Esophagus (tissue), 2 donors: ENCODE data around the gene IL10RB. TPM values are rescaled to one million over a fixed set of nuclear protein-coding genes. Genes with fewer than 3 reads are reported as not detected.

Experiments
- H3K27ac ChIP-seq, 2 donors: one replicate each; pipeline ENCODE4 v1.5.1; 2013; ENCODE audit warnings: low read depth in 2 of 2, mild to moderate bottlenecking in 2 of 2, inconsistent platforms in 1 of 2, low read length in 1 of 2, moderate library complexity in 1 of 2
- H3K27me3 ChIP-seq, 2 donors: one replicate each; pipeline ENCODE4 v1.6.1; 2013; ENCODE audit warnings: low read length in 2 of 2, control low read depth in 1 of 2, mild to moderate bottlenecking in 1 of 2; ENCODE audit not compliant: insufficient read depth in 2 of 2, control insufficient read depth in 1 of 2
- H3K36me3 ChIP-seq, 2 donors: one replicate each; pipeline ENCODE4 v1.6.1; 2013; ENCODE audit warnings: low read length in 1 of 2; ENCODE audit not compliant: control insufficient read depth in 2 of 2, insufficient read depth in 2 of 2
- H3K4me1 ChIP-seq, 2 donors: one replicate each; pipeline ENCODE4 v1.6.1; 2013; ENCODE audit warnings: low read length in 1 of 2; ENCODE audit not compliant: control insufficient read depth in 2 of 2, insufficient read depth in 2 of 2
- H3K4me3 ChIP-seq, 2 donors: one replicate each; pipeline ENCODE4 v1.5.1; 2013; ENCODE audit warnings: low read length in 2 of 2, mild to moderate bottlenecking in 2 of 2, low read depth in 1 of 2, moderate library complexity in 1 of 2
- H3K9me3 ChIP-seq, 2 donors: one replicate each; pipeline ENCODE4 v1.6.1; 2013; ENCODE audit warnings: mild to moderate bottlenecking in 2 of 2, low read depth in 1 of 2, low read length in 1 of 2, moderate library complexity in 1 of 2; ENCODE audit not compliant: control insufficient read depth in 2 of 2, insufficient read depth in 1 of 2
- WGBS, 2 donors: extraction: QIAGEN DNeasy Blood & Tissue Kit; methylation state at CpG; one replicate each; pipeline ENCODE4 v1.1.7; 2013; 5-methylcytosine and 5-hydroxymethylcytosine counted together
- polyA plus RNA-seq, 2 donors: library from polyadenylated mRNA; stranded (reverse); fragments of 200-250 nt; gene quantifications; one replicate each; pipeline ENCODE4 v1.2.3, GENCODE V29; 2013
- donor health status: healthy with polysubstance abuse.
- donor health status: Bipolar disorder and iron deficiency.

Gene IL10RB
- polyA plus RNA-seq, 2 donors: 22.9 to 23.9 TPM

GRCh38 chr21:33278721-33279120 lies 12.6 kb downstream of the IL10RB start:
- WGBS, 2 donors: 76 to 92% methylated on average over 2 of the region's 2 CpGs
- H3K9me3 ChIP-seq: no peaks in the 10 kb centered on the region
- H3K4me1 ChIP-seq: no peaks in the 10 kb centered on the region
- H3K36me3 ChIP-seq: peaks cover 11 to 12% of the 10 kb centered on the region in 2 donors
- no peak overlapping the region for H3K27ac ChIP-seq
- no peak overlapping the region for H3K4me3 ChIP-seq
- H3K27me3 ChIP-seq: no peaks in the 10 kb centered on the region

- Histone ChIP-seq H3K4me1 (no peaks in the 10 kb centered on the region), H3K9me3 (no peaks in the 10 kb centered on the region)
- 92 to 97% methylated on average over 3 of the region's 3 CpGs for WGBS, 2 donors
Measured at GRCh38 chr21:33279330-33279820, 13.2 kb downstream of the IL10RB start.

GRCh38 chr21:33281096-33281652 lies 15.0 kb downstream of the IL10RB start:
- Histone ChIP-seq H3K36me3 (peaks cover 13 to 18% of the 10 kb centered on the region in 2 donors), H3K9me3 (no peaks in the 10 kb centered on the region), H3K4me1 (peaks cover 0 to 4% of the 10 kb centered on the region in 2 donors), H3K4me3 (no peak overlapping the region), H3K27ac (no peak overlapping the region), H3K27me3 (no peaks in the 10 kb centered on the region)
- 89 to 94% methylated on average over 6 of the region's 6 CpGs for WGBS, 2 donors

More at GRCh38 chr21:33279330-33279820, 13.2 kb downstream of the IL10RB start:
- H3K27me3 ChIP-seq: no peaks in the 10 kb centered on the region
- peaks cover 11 to 12% of the 10 kb centered on the region in 2 donors for H3K36me3 ChIP-seq
- no peak overlapping the region for H3K4me3 ChIP-seq
- no peak overlapping the region for H3K27ac ChIP-seq

- H3K4me3 ChIP-seq: no peak overlapping the region
- H3K27ac ChIP-seq: no peak overlapping the region
- H3K36me3 ChIP-seq: peaks cover 15 to 22% of the 10 kb centered on the region in 2 donors
- 95 to 97% methylated on average over 5 of the region's 5 CpGs for WGBS, 2 donors
- H3K27me3 ChIP-seq: no peaks in the 10 kb centered on the region
- peaks cover 0 to 6% of the 10 kb centered on the region in 2 donors for H3K4me1 ChIP-seq
- H3K9me3 ChIP-seq: no peaks in the 10 kb centered on the region
Measured at GRCh38 chr21:33283203-33283602, 17.0 kb downstream of the IL10RB start.

GRCh38 chr21:33286076-33286475 lies 19.9 kb downstream of the IL10RB start:
- peaks cover 14 to 28% of the 10 kb centered on the region in 2 donors for H3K36me3 ChIP-seq
- H3K4me1 ChIP-seq: peaks cover 3 to 7% of the 10 kb centered on the region in 2 donors
- 73 to 76% methylated on average over 11 of the region's 11 CpGs for WGBS, 2 donors
- H3K9me3 ChIP-seq: no peaks in the 10 kb centered on the region
- no peaks in the 10 kb centered on the region for H3K27me3 ChIP-seq
- no peak overlapping the region for H3K27ac ChIP-seq
- no peak overlapping the region for H3K4me3 ChIP-seq

GRCh38 chr21:33286600-33287456 lies 20.7 kb downstream of the IL10RB start:
- peaks cover 3 to 7% of the 10 kb centered on the region in 2 donors for H3K4me1 ChIP-seq

GRCh38 chr21:33289199-33289819 lies 23.1 kb downstream of the IL10RB start:
- Histone ChIP-seq H3K27me3 (no peaks in the 10 kb centered on the region), H3K4me1 (peaks cover 3 to 7% of the 10 kb centered on the region in 2 donors), H3K9me3 (no peaks in the 10 kb centered on the region), H3K27ac (no peak overlapping the region), H3K36me3 (peaks cover 4 to 36% of the 10 kb centered on the region in 2 donors), H3K4me3 (no peak overlapping the region)
- WGBS, 2 donors: 71 to 82% methylated on average over 11 of the region's 11 CpGs

More at GRCh38 chr21:33286600-33287456, 20.7 kb downstream of the IL10RB start:
- Histone ChIP-seq H3K9me3 (no peaks in the 10 kb centered on the region), H3K36me3 (peaks cover 11 to 32% of the 10 kb centered on the region in 2 donors), H3K4me3 (no peak overlapping the region), H3K27me3 (no peaks in the 10 kb centered on the region), H3K27ac (peak overlapping the region; percentile 47 to 56)
- 44 to 48% methylated on average over 15 of the region's 15 CpGs for WGBS, 2 donors

- no peak overlapping the region for H3K27ac ChIP-seq
- peaks cover 3 to 7% of the 10 kb centered on the region in 2 donors for H3K4me1 ChIP-seq
- 88 to 92% methylated on average over 11 of the region's 11 CpGs for WGBS, 2 donors
- H3K27me3 ChIP-seq: no peaks in the 10 kb centered on the region
- peaks cover 4 to 36% of the 10 kb centered on the region in 2 donors for H3K36me3 ChIP-seq
- no peaks in the 10 kb centered on the region for H3K9me3 ChIP-seq
- no peak overlapping the region for H3K4me3 ChIP-seq
Measured at GRCh38 chr21:33290441-33290840, 24.3 kb downstream of the IL10RB start.

- H3K9me3 ChIP-seq: no peaks in the 10 kb centered on the region
- no peak overlapping the region for H3K27ac ChIP-seq
- H3K27me3 ChIP-seq: no peaks in the 10 kb centered on the region
- peaks cover 1 to 3% of the 10 kb centered on the region in 2 donors for H3K4me1 ChIP-seq
- 93 to 96% methylated on average over 9 of the region's 9 CpGs for WGBS, 2 donors
- no peak overlapping the region for H3K4me3 ChIP-seq
- peaks cover 0 to 30% of the 10 kb centered on the region in 2 donors for H3K36me3 ChIP-seq
Measured at GRCh38 chr21:33291686-33292085, 25.5 kb downstream of the IL10RB start.
